Fibroblast of lung (primary cell): Measurements from ENCODE around the gene ADCY5. TPM values are rescaled to one million over a fixed set of nuclear protein-coding genes. Genes with fewer than 3 reads are reported as not detected.

ENCODE experiments used
- DNase-seq, 2 donors: peaks; one replicate each; pipeline versions ENCODE4 v3.0.0 to v3.0.0-alpha.2; 2010; ENCODE audit warnings: low read depth in 2 of 2
- H2AFZ ChIP-seq: 2 replicates; pipeline ENCODE4 v1.5.1; 2012; ENCODE audit warnings: low read length, control low read depth, inconsistent platforms
- H3K27ac ChIP-seq: 2 replicates; pipeline ENCODE4 v1.5.1; 2011; ENCODE audit warnings: low read length, control low read depth; ENCODE audit not compliant: insufficient read depth
- H3K27me3 ChIP-seq: 2 replicates; pipeline ENCODE4 v1.5.1; 2011; ENCODE audit warnings: mild to moderate bottlenecking, low read length; ENCODE audit not compliant: control insufficient read depth, insufficient read depth
- H3K36me3 ChIP-seq: 2 replicates; pipeline ENCODE4 v1.5.1; 2011; ENCODE audit warnings: low read length; ENCODE audit not compliant: control insufficient read depth, insufficient read depth
- H3K4me1 ChIP-seq: 2 replicates; pipeline ENCODE4 v1.5.1; 2011; ENCODE audit warnings: low read length; ENCODE audit not compliant: control insufficient read depth, insufficient read depth; ENCODE audit errors: extremely low read depth
- H3K4me2 ChIP-seq: 2 replicates; pipeline ENCODE4 v1.5.1; 2011; ENCODE audit warnings: low read length, control low read depth; ENCODE audit not compliant: insufficient read depth; ENCODE audit errors: extremely low read depth
- H3K4me3 ChIP-seq, 4 experiments: fragments of 200-600 bp in 1 of 4; sonication (generic) in 1 of 4; replicated peaks in 1 of 4; 2 replicates each; pipeline ENCODE4 v1.5.1; 2011 to 2016; ENCODE audit warnings: low read length in 4 of 4, low read depth in 3 of 4, mild to moderate bottlenecking in 3 of 4, control low read depth in 2 of 4, inconsistent platforms in 1 of 4, mixed read lengths in 1 of 4; ENCODE audit not compliant: insufficient read depth in 1 of 4; ENCODE audit errors: control extremely low read depth in 1 of 4
- H3K79me2 ChIP-seq: 2 replicates; pipeline ENCODE4 v1.5.1; 2012; ENCODE audit warnings: mild to moderate bottlenecking, low read length, inconsistent platforms; ENCODE audit not compliant: control insufficient read depth, insufficient read depth
- H3K9ac ChIP-seq: 2 replicates; pipeline ENCODE4 v1.5.1; 2011; ENCODE audit warnings: mild to moderate bottlenecking, low read length, control low read depth; ENCODE audit not compliant: insufficient read depth
- H3K9me3 ChIP-seq: 2 replicates; pipeline ENCODE4 v1.5.1; 2012; ENCODE audit warnings: low read depth, low read length; ENCODE audit not compliant: control insufficient read depth, insufficient read depth
- H4K20me1 ChIP-seq: 2 replicates; pipeline ENCODE4 v1.5.1; 2011; ENCODE audit warnings: low read length; ENCODE audit not compliant: control insufficient read depth, insufficient read depth; ENCODE audit errors: extremely low read depth
- CTCF ChIP-seq, 2 donors: IDR thresholded peaks in 1 of 2; conservative IDR thresholded peaks in 1 of 2; 1 replicate in 1 of 2; 2 replicates in 1 of 2; pipeline ENCODE4 v1.5.1; 2011 to 2012; ENCODE audit warnings: low read length in 2 of 2, control low read depth in 1 of 2, inconsistent platforms in 1 of 2, low read depth in 1 of 2, mild to moderate bottlenecking in 1 of 2
- EZH2 ChIP-seq: IDR thresholded peaks from 2 replicates; pipeline ENCODE4 v1.5.1; 2012; ENCODE audit warnings: low read length, control low read depth, mild to moderate bottlenecking; ENCODE audit errors: missing control alignments
- polyA plus RNA-seq, 2 donors: library from polyadenylated mRNA; depleted of rRNA in 1 of 2; stranded (reverse) in 1 of 2; unstranded in 1 of 2; fragments of >200 nt; gene quantifications; 2 replicates each; pipeline ENCODE4 v1.2.1, GENCODE V29; 2011 to 2012; ENCODE audit warnings: missing spikeins in 1 of 2
- total RNA-seq: library from RNA; depleted of rRNA; stranded (reverse); fragments of >200 nt; gene quantifications from 2 replicates; pipeline ENCODE4 v1.2.1, GENCODE V29; 2014

Gene ADCY5
- total and polyA plus RNA-seq, 2 donors (not counting 1 experiment from before 2014, with no cell fraction given), result 0.11 to 0.50 TPM

DNA sequence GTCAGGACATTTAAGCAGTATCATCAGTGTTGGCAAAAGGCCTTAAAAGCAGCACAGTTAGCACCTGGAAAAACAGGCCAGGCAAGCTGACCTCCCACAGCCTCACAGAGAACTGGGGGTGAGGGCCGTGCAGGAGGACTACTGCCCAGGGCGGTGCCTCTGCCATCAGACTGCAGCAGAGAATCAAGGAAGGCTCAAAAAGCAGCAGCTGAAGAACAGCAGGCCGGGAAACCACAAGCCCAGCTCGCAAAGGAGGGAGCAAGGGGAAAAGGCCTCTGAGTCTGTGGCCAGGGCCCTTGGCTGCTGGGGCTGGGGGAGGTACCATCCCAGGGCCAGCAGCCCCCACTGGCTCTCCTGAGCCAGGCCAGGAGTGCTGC lies 163.0 kb downstream of the ADCY5 start:
- H3K4me1 ChIP-seq, result no peaks in the 10 kb centered on the region
- H3K27ac ChIP-seq, result no peak overlapping the region
- H3K27me3 ChIP-seq, result no peaks in the 10 kb centered on the region
- no peak overlapping the region for H2AFZ ChIP-seq
- H3K9ac ChIP-seq, result no peak overlapping the region
- no peak for DNase-seq
- no peak overlapping the region for H3K4me2 ChIP-seq
- H3K36me3 ChIP-seq, result no peaks in the 10 kb centered on the region
- H3K79me2 ChIP-seq, result no peaks in the 10 kb centered on the region
- no peak overlapping the region for H3K4me3 ChIP-seq
- no peaks in the 10 kb centered on the region for H4K20me1 ChIP-seq
- H3K9me3 ChIP-seq, result no peaks in the 10 kb centered on the region
- TF ChIP-seq CTCF (conservative IDR thresholded peaks at IDR 0.05 in 1 of 2, IDR thresholded peaks at IDR 0.05 in 1 of 2; ENCODE audit: low read depth in 1 of 2, low read length in 2 of 2) (no peak), EZH2 (no peak)

- Histone ChIP-seq H3K36me3 (no peaks in the 10 kb centered on the region), H3K27me3 (no peaks in the 10 kb centered on the region), H3K79me2 (no peaks in the 10 kb centered on the region), H3K9ac (no peak overlapping the region), H3K27ac (no peak overlapping the region), H3K9me3 (no peaks in the 10 kb centered on the region), H2AFZ (no peak overlapping the region), H3K4me1 (no peaks in the 10 kb centered on the region), H3K4me3 (no peak overlapping the region), H4K20me1 (no peaks in the 10 kb centered on the region), H3K4me2 (no peak overlapping the region)
- TF ChIP-seq CTCF (conservative IDR thresholded peaks at IDR 0.05 in 1 of 2, IDR thresholded peaks at IDR 0.05 in 1 of 2; ENCODE audit: low read depth in 1 of 2, low read length in 2 of 2), result no peak
- no peak for TF ChIP-seq EZH2
- DNase-seq, result no peak
These were observed 163.4 kb downstream of the ADCY5 start for GRCh38 chr3:123285479-123285878.

- DNase-seq, result no peak
These were observed 163.8 kb downstream of the ADCY5 start for GRCh38 chr3:123285066-123285465.

More at GRCh38 chr3:123285066-123285465, 163.8 kb downstream of the ADCY5 start:
- Histone ChIP-seq H3K79me2 (no peaks in the 10 kb centered on the region), H4K20me1 (no peaks in the 10 kb centered on the region), H3K4me2 (no peak overlapping the region), H3K27ac (no peak overlapping the region), H3K9me3 (no peaks in the 10 kb centered on the region), H2AFZ (no peak overlapping the region), H3K9ac (no peak overlapping the region), H3K4me1 (no peaks in the 10 kb centered on the region), H3K36me3 (no peaks in the 10 kb centered on the region), H3K27me3 (no peaks in the 10 kb centered on the region), H3K4me3 (no peak overlapping the region)
- TF ChIP-seq CTCF (conservative IDR thresholded peaks at IDR 0.05 in 1 of 2, IDR thresholded peaks at IDR 0.05 in 1 of 2; ENCODE audit: low read depth in 1 of 2, low read length in 2 of 2) (no peak), EZH2 (no peak)
